HG03060 (cell line): Measurements from ENCODE around the gene RPS27L.
"Not testable (repeated sequence)": the region's sequence is repeated elsewhere in the genome, so short reads cannot be mapped to it uniquely, and the experiment has no call there.

Source experiments
- ATAC-seq: cut with Tn5 transposase; IDR thresholded peaks from one replicate; pipeline ENCODE4 v1.9.1; 2021; ENCODE audit warnings: low read depth, moderate number of reproducible peaks; ENCODE audit not compliant: unreplicated experiment

RPS27L gene

DNA sequence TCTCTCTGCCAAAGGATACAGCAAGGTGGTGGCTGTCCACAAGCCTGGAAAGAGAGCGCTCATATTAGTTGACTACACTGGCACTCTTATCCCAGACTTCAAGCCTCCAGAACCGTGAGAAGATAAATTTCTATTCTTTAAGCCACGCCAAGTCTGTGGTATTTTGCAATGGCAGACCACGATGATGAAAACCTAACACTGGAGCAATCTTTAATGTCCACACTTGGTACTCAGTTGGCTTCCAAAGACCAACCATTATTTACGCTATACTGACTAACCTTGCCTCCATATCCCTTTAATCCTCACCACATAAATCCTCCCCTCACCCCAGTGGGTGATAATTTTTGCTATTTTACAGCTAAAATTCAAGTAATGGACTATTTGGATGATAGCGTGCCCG lies 52.5 kb downstream of the RPS27L start:
- ATAC-seq, result no peak

DNA sequence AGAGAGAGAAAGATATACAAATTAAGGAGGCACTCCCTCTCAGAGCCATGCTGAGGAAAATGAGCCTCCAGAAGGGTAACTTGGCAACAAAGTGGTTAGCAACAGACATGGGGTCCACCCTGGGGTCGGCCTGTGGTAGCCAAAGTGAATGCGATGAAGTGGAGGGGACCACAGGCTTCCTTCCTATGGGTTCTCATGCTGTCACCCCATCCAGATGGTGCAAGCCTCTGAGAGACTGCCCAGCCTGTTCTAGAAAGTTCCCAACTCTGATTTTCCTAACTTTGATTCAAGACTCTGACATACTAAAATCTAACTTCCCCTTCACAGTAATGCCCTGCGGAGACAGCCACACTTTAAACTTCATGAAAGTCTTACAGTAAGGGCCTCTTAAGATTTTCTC lies 53.9 kb downstream of the RPS27L start:
- no peak for ATAC-seq

DNA sequence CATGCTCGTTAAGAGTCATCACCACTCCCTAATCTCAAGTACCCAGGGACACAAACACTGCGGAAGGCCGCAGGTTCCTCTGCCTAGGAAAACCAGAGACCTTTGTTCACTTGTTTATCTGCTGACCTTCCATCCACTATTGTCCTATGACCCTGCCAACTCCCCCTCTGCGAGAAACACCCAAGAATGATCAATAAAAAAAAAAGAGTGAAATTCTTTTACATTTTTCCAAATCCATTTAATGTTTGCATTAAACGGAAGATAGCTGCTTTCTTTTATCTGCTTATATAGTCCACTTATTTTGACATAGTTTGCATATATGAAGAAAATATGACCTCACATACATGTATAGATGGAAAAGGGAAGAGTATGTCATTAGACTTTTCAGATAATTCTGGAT lies 57.7 kb downstream of the RPS27L start:
- ATAC-seq, result not testable (repeated sequence)

DNA sequence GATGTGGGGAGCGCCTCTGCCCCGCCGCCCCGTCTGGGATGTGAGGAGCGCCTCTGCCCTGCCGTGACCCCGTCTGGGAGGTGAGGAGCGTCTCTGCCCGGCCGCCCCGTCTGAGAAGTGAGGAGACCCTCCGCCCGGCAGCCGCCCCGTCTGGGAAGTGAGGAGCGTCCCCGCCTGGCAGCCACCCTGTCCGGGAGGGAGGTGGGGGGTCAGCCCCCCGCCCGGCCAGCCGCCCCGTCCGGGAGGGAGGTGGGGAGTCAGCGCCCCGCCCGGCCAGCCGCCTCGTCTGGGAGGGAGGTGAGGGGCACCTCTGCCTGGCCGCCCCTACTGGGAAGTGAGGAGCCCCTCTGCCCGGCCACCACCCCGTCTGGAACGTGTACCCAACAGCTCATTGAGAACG lies 58.4 kb downstream of the RPS27L start:
- not testable (repeated sequence) for ATAC-seq
